IMR-90 (cell line): ENCODE data around the gene LHFPL6. TPM values are rescaled to one million over a fixed set of nuclear protein-coding genes. Genes with fewer than 3 reads are reported as not detected.

ENCODE experiments used
- ATAC-seq: fragments of 200-7000 bp; cut with Tn5 transposase; 2 replicates; pipeline ENCODE4 v1.9.1; 2020; ENCODE audit warnings: low read depth, mild to moderate bottlenecking, moderate library complexity
- BruUV-seq: library from RNA; stranded (reverse); fragments of 400-500 nt; replicated peaks from 2 replicates; lab custom pipeline; 2021; lab: Mats Ljungman, UMichigan
- CTCF ChIA-PET: fragments of 300-600 bp; formaldehyde crosslinking; extraction: SDS; loops from one replicate; lab custom pipeline; 2021; ENCODE audit warnings: antibody characterized with exemption; lab: Yijun Ruan, JAX
- POLR2A ChIA-PET: fragments of 300-600 bp; sonication (Branson Sonifier 250); formaldehyde crosslinking; loops from one replicate; lab custom pipeline; 2022; ENCODE audit warnings: antibody characterized with exemption; ENCODE audit not compliant: unreplicated experiment; lab: Charles Lee
- DNase-seq: peaks from one replicate; pipeline ENCODE4 v3.0.0; 2013
- H2AFZ ChIP-seq: replicated peaks from 2 replicates; pipeline ENCODE3; 2013; ENCODE audit warnings: low read length, mild to moderate bottlenecking; ENCODE audit not compliant: poor library complexity
- H2AK5ac ChIP-seq: 2 replicates; pipeline ENCODE4 v1.6.1; 2013; ENCODE audit warnings: low read depth, low read length, inconsistent platforms
- H2AK9ac ChIP-seq: replicated peaks from 2 replicates; pipeline ENCODE3; 2013; ENCODE audit warnings: mild to moderate bottlenecking, low read depth, low read length, moderate library complexity; ENCODE audit not compliant: poor library complexity
- H2BK120ac ChIP-seq: 2 replicates; pipeline ENCODE4 v1.6.1; 2013; ENCODE audit warnings: low read depth, low read length, inconsistent platforms
- H2BK15ac ChIP-seq: 3 replicates; pipeline ENCODE4 v1.6.1; 2013; ENCODE audit warnings: low read depth, low read length, inconsistent platforms
- H2BK20ac ChIP-seq: 2 replicates; pipeline ENCODE4 v1.6.1; 2013; ENCODE audit warnings: low read depth, mild to moderate bottlenecking, inconsistent platforms, low read length, moderate library complexity
- H2BK5ac ChIP-seq: 2 replicates; pipeline ENCODE4 v1.6.1; 2013; ENCODE audit warnings: mild to moderate bottlenecking, low read depth, low read length, inconsistent platforms; ENCODE audit not compliant: poor library complexity, severe bottlenecking
- H3K14ac ChIP-seq: replicated peaks from 2 replicates; pipeline ENCODE4 v1.6.1; 2013; ENCODE audit warnings: low read depth, low read length, inconsistent platforms
- H3K18ac ChIP-seq: 2 replicates; pipeline ENCODE4 v1.6.1; 2013; ENCODE audit warnings: low read depth, low read length, control low read depth
- H3K23ac ChIP-seq: 2 replicates; pipeline ENCODE4 v1.6.1; 2013; ENCODE audit warnings: low read depth, low read length, inconsistent platforms
- H3K27ac ChIP-seq: 2 replicates; pipeline ENCODE4 v1.5.1; 2013; ENCODE audit warnings: mild to moderate bottlenecking, control low read depth, low read length; ENCODE audit not compliant: insufficient read depth
- H3K27me3 ChIP-seq: 2 replicates; pipeline ENCODE4 v1.6.1; 2013; ENCODE audit warnings: low read length; ENCODE audit not compliant: control insufficient read depth, insufficient read depth
- H3K36me3 ChIP-seq: 2 replicates; pipeline ENCODE4 v1.6.1; 2013; ENCODE audit warnings: low read length, mixed read lengths; ENCODE audit not compliant: control insufficient read depth, insufficient read depth
- H3K4ac ChIP-seq: 2 replicates; pipeline ENCODE4 v1.6.1; 2013; ENCODE audit warnings: low read depth, low read length, inconsistent platforms
- H3K4me1 ChIP-seq: 2 replicates; pipeline ENCODE4 v1.6.1; 2013; ENCODE audit warnings: low read length, mixed read lengths; ENCODE audit not compliant: control insufficient read depth, insufficient read depth
- H3K4me2 ChIP-seq: 2 replicates; pipeline ENCODE4 v1.6.1; 2013; ENCODE audit warnings: low read depth, mild to moderate bottlenecking, control low read depth, low read length, moderate library complexity
- H3K4me3 ChIP-seq: 2 replicates; pipeline ENCODE4 v1.5.1; 2013; ENCODE audit warnings: low read depth, mild to moderate bottlenecking, control low read depth, low read length, moderate library complexity; ENCODE audit not compliant: insufficient read depth
- H3K56ac ChIP-seq: 2 replicates; pipeline ENCODE4 v1.6.1; 2013; ENCODE audit warnings: low read length, inconsistent platforms; ENCODE audit not compliant: insufficient read depth; ENCODE audit errors: extremely low read depth
- H3K79me1 ChIP-seq, 2 experiments: 2 replicates each; pipeline ENCODE4 v1.6.1; 2013; ENCODE audit warnings: low read length in 2 of 2, inconsistent platforms in 1 of 2, low read depth in 1 of 2
- H3K9ac ChIP-seq: 2 replicates; pipeline ENCODE4 v1.6.1; 2013; ENCODE audit warnings: low read depth, low read length, control low read depth
- H3K9me1 ChIP-seq: 2 replicates; pipeline ENCODE4 v1.6.1; 2013; ENCODE audit warnings: low read length, inconsistent platforms; ENCODE audit not compliant: insufficient read depth
- H3K9me3 ChIP-seq: 2 replicates; pipeline ENCODE4 v1.6.1; 2013; ENCODE audit warnings: low read length; ENCODE audit not compliant: control insufficient read depth, insufficient read depth
- H4K20me1 ChIP-seq: 2 replicates; pipeline ENCODE4 v1.6.1; 2013; ENCODE audit warnings: low read length, inconsistent platforms; ENCODE audit not compliant: insufficient read depth
- H4K5ac ChIP-seq: 2 replicates; pipeline ENCODE4 v1.6.1; 2013; ENCODE audit warnings: mild to moderate bottlenecking, low read depth, low read length, control low read depth
- H4K8ac ChIP-seq, 2 experiments: 2 replicates each; pipeline ENCODE4 v1.6.1; 2013; ENCODE audit warnings: low read depth in 2 of 2, low read length in 2 of 2, control low read depth in 1 of 2, inconsistent platforms in 1 of 2
- H4K91ac ChIP-seq: 2 replicates; pipeline ENCODE4 v1.6.1; 2013; ENCODE audit warnings: low read depth, low read length, inconsistent platforms; ENCODE audit not compliant: insufficient read depth
- BHLHE40 ChIP-seq: fragments of 150-350 bp; IDR thresholded peaks from 2 replicates; pipeline ENCODE4 v1.6.1; 2016; ENCODE audit warnings: mild to moderate bottlenecking, low read depth, low read length
- FOS ChIP-seq: fragments of 150-350 bp; IDR thresholded peaks from 2 replicates; pipeline ENCODE4 v1.6.1; 2016; ENCODE audit warnings: low read depth, low read length
- MAFK ChIP-seq: IDR thresholded peaks from 2 replicates; pipeline ENCODE4 v1.6.1; 2012; ENCODE audit warnings: low read depth, low read length, improper control_type of control experiment
- MAZ ChIP-seq: IDR thresholded peaks from 2 replicates; pipeline ENCODE4 v1.6.1; 2012; ENCODE audit warnings: low read depth, mild to moderate bottlenecking, low read length, improper control_type of control experiment, moderate library complexity, borderline replicate concordance
- MXI1 ChIP-seq: IDR thresholded peaks from 2 replicates; pipeline ENCODE4 v1.6.1; 2012; ENCODE audit warnings: low read depth, mild to moderate bottlenecking, low read length, moderate library complexity, borderline replicate concordance
- WGBS, 2 experiments: methylation state at CpG; one replicate each; pipeline versions ENCODE4 v1.1.5 to v1.1.7; 2013; ENCODE audit warnings: missing lambda C conversion rate in 2 of 2; ENCODE audit not compliant: insufficient read length in 1 of 2; ENCODE audit errors: extremely low coverage in 2 of 2; 5-methylcytosine and 5-hydroxymethylcytosine counted together
- dilution Hi-C: fragments of 300-500 bp; cut with HindIII; formaldehyde crosslinking; loops from one replicate; pipeline ENCODE4 v1.14.3; 2018; ENCODE audit warnings: low sequenced_read_pairs; ENCODE audit not compliant: unreplicated experiment
- in situ Hi-C: fragments of 300-500 bp; cut with MboI; formaldehyde crosslinking; loops from 3 replicates; pipeline ENCODE4 v1.14.3; 2019; ENCODE audit warnings: low sequenced_read_pairs, inconsistent platforms, mixed read lengths
- intact Hi-C: fragments of 100-400 bp; cut with micrococcal nuclease; formaldehyde crosslinking; loops from 2 replicates; pipeline ENCODE4 v1.10.0; 2022
- polyA plus RNA-seq, 3 experiments: library from polyadenylated mRNA; depleted of rRNA; stranded (reverse); fragments of >200 nt; gene quantifications; 2 replicates each; pipeline ENCODE4 v1.2.3, GENCODE V29; 2012; ENCODE audit warnings: low replicate concordance in 1 of 3
- total RNA-seq: library from RNA; depleted of rRNA; stranded (reverse); fragments of >200 nt; gene quantifications from 2 replicates; pipeline ENCODE4 v1.2.3, GENCODE V29; 2012

Gene LHFPL6
- total and polyA plus RNA-seq, 2 of the 4 experiments (the other 2 are of a cell fraction) = 24.7 to 36.1 TPM

DNA sequence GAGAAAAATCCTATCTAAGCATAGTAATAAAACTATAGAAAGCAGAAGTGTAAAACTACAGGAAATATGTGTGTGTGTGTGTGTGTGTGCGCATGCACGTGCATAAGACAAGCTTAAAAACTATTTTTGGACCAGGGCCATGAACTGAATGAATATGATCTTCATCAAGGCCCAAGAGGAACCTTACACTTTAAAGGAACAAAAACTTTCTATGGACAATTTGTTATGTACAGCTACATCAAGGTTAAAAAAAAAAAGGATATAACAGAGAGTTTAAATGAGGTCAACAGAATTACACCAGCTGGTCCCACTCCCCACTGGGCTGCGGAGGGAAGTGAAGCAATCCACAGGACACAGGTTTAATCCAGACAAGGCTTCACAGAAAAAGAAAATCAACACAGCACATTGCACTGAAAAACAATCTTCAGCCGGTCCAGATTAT is 151.1 kb downstream of the LHFPL6 start:
- ATAC-seq = peak; percentile 48
- no peak overlapping the region; the same call in 1 of the 2 replicates for H3K27ac ChIP-seq

More for the DNA sequence above, 151.1 kb downstream of the LHFPL6 start:
- ChIA-PET CTCF (interaction anchor here (0.9 kb wide), 1 partner anchor 9 kb away, joined by 3 read pairs; no protein-coding TSS in a partner anchor), POLR2A (no interaction called here)
- TF ChIP-seq MAZ (no peak), MAFK (no peak), BHLHE40 (peak; percentile 41; the same call in 1 of the 2 replicates), FOS (no peak), MXI1 (no peak)
- DNase-seq = peak; percentile 30
- Histone ChIP-seq H3K4me2 (no peak overlapping the region), H3K23ac (no peak overlapping the region), H2AK9ac (no peak overlapping the region), H2BK5ac (no peak overlapping the region), H3K79me1 (peaks cover 7 to 22% of the 10 kb centered on the region in 2 experiments; a peak in 2 of 4 replicates), H3K4ac (no peak overlapping the region), H3K56ac (no peak overlapping the region), H2AFZ (no peak overlapping the region), H2AK5ac (no peak overlapping the region), H3K9ac (no peak overlapping the region), H3K9me3 (no peaks in the 10 kb centered on the region), H2BK20ac (no peak overlapping the region), H3K36me3 (no peaks in the 10 kb centered on the region), H3K4me3 (no peak overlapping the region), H3K4me1 (peaks cover 4% of the 10 kb centered on the region), H2BK120ac (no peak overlapping the region), H4K5ac (no peak overlapping the region), H4K91ac (no peak overlapping the region), H3K18ac (no peak overlapping the region), H4K8ac (no peak overlapping the region), H3K27me3 (no peaks in the 10 kb centered on the region), H3K9me1 (peaks cover 3% of the 10 kb centered on the region; the same call in 1 of the 2 replicates), H4K20me1 (no peaks in the 10 kb centered on the region), H2BK15ac (no peak overlapping the region), H3K14ac (no peak overlapping the region)
- BruUV-seq = no TSS peak
- in situ Hi-C loops (no loop called here), intact Hi-C loops (no loop called here), dilution Hi-C loops (no loop called here)
- no CpG with 5 or more reads among the region's 4 CpGs for WGBS, 2 experiments
